ENCODE results near the gene NLGN1. TPM values are rescaled to one million over a fixed set of nuclear protein-coding genes. Genes with fewer than 3 reads are reported as not detected.

The NLGN1 gene
- total and polyA plus RNA-seq, 4 experiments from 2014 or later, result not detected

- Histone ChIP-seq H3K4me1 (ENCODE audit: insufficient read depth, low read length) (no peaks in the 10 kb centered on the region), H3K27ac (ENCODE audit: low read depth, low read length) (no peak overlapping the region), H3K4me3 (ENCODE audit: low read length in 2 of 2) (no peak overlapping the region), H3K27me3 (ENCODE audit: insufficient read depth, low read length) (no peaks in the 10 kb centered on the region), H3K36me3 (ENCODE audit: insufficient read depth, low read length) (no peaks in the 10 kb centered on the region), H3K9me3 (ENCODE audit: control insufficient read depth in 1 of 2, low read length in 2 of 2) (no peaks in the 10 kb centered on the region)
- intact Hi-C loops (cut with micrococcal nuclease), result no loop called here
- H3K9me3 Mint-ChIP-seq, result peaks cover 0 to 6% (median under 1%) of the 10 kb centered on the region in 8 donors
- H3K4me3 Mint-ChIP-seq, result no peak overlapping the region
- H3K27ac Mint-ChIP-seq, result no peak overlapping the region
- no peaks in the 10 kb centered on the region for H3K36me3 Mint-ChIP-seq
- ChIA-PET POLR2A (ENCODE audit: partially characterized antibody) (no interaction called here), CTCF (ENCODE audit: partially characterized antibody) (no interaction called here)
- no peaks in the 10 kb centered on the region for H3K4me1 Mint-ChIP-seq
- no peak for DNase-seq
- no peaks in the 10 kb centered on the region for H3K27me3 Mint-ChIP-seq
Measured at GRCh38 chr3:173890091-173890490, 492.5 kb downstream of the NLGN1 start.

- no peak for DNase-seq
- no peak overlapping the region for H3K27ac ChIP-seq (ENCODE audit: low read depth, low read length)
- H3K4me3 ChIP-seq (ENCODE audit: low read length in 2 of 2), result no peak overlapping the region
- H3K27me3 ChIP-seq (ENCODE audit: insufficient read depth, low read length), result no peaks in the 10 kb centered on the region
- intact Hi-C loops (cut with micrococcal nuclease), result no loop called here
- Mint-ChIP-seq H3K27ac (no peak overlapping the region), H3K4me3 (no peak overlapping the region), H3K4me1 (no peaks in the 10 kb centered on the region), H3K27me3 (no peaks in the 10 kb centered on the region), H3K36me3 (no peaks in the 10 kb centered on the region), H3K9me3 (peaks cover 0 to 12% (median 2%) of the 10 kb centered on the region in 8 donors)
- CTCF ChIA-PET (ENCODE audit: partially characterized antibody), result no interaction called here
- no peaks in the 10 kb centered on the region for H3K36me3 ChIP-seq (ENCODE audit: insufficient read depth, low read length)
- H3K9me3 ChIP-seq (ENCODE audit: control insufficient read depth in 1 of 2, low read length in 2 of 2), result no peaks in the 10 kb centered on the region
- H3K4me1 ChIP-seq (ENCODE audit: insufficient read depth, low read length), result no peaks in the 10 kb centered on the region
- POLR2A ChIA-PET (ENCODE audit: partially characterized antibody), result no interaction called here
Measured at GRCh38 chr3:173891272-173892100, 493.9 kb downstream of the NLGN1 start.

GRCh38 chr3:173892547-173892946, 495.0 kb downstream of the NLGN1 start:
- peaks cover 0 to 16% (median 3%) of the 10 kb centered on the region in 8 donors for H3K9me3 Mint-ChIP-seq
- Histone ChIP-seq H3K36me3 (ENCODE audit: insufficient read depth, low read length) (no peaks in the 10 kb centered on the region), H3K9me3 (ENCODE audit: control insufficient read depth in 1 of 2, low read length in 2 of 2) (no peaks in the 10 kb centered on the region), H3K27me3 (ENCODE audit: insufficient read depth, low read length) (no peaks in the 10 kb centered on the region), H3K27ac (ENCODE audit: low read depth, low read length) (no peak overlapping the region), H3K4me1 (ENCODE audit: insufficient read depth, low read length) (no peaks in the 10 kb centered on the region), H3K4me3 (ENCODE audit: low read length in 2 of 2) (no peak overlapping the region)
- H3K27ac Mint-ChIP-seq, result no peak overlapping the region
- no peaks in the 10 kb centered on the region for H3K4me1 Mint-ChIP-seq
- no peaks in the 10 kb centered on the region for H3K27me3 Mint-ChIP-seq
- H3K36me3 Mint-ChIP-seq, result no peaks in the 10 kb centered on the region
- ChIA-PET CTCF (ENCODE audit: partially characterized antibody) (no interaction called here), POLR2A (ENCODE audit: partially characterized antibody) (no interaction called here)
- H3K4me3 Mint-ChIP-seq, result no peak overlapping the region
- no peak for DNase-seq
- intact Hi-C loops (cut with micrococcal nuclease), result no loop called here

- DNase-seq, result no peak
- Mint-ChIP-seq H3K4me3 (no peak overlapping the region), H3K27ac (no peak overlapping the region), H3K27me3 (no peaks in the 10 kb centered on the region), H3K4me1 (no peaks in the 10 kb centered on the region), H3K36me3 (no peaks in the 10 kb centered on the region), H3K9me3 (peaks cover 0 to 16% (median 3%) of the 10 kb centered on the region in 8 donors)
- Histone ChIP-seq H3K27ac (ENCODE audit: low read depth, low read length) (no peak overlapping the region), H3K27me3 (ENCODE audit: insufficient read depth, low read length) (no peaks in the 10 kb centered on the region), H3K36me3 (ENCODE audit: insufficient read depth, low read length) (no peaks in the 10 kb centered on the region), H3K9me3 (ENCODE audit: control insufficient read depth in 1 of 2, low read length in 2 of 2) (no peaks in the 10 kb centered on the region), H3K4me3 (ENCODE audit: low read length in 2 of 2) (no peak overlapping the region), H3K4me1 (ENCODE audit: insufficient read depth, low read length) (no peaks in the 10 kb centered on the region)
- intact Hi-C loops (cut with micrococcal nuclease), result no loop called here
- ChIA-PET CTCF (ENCODE audit: partially characterized antibody) (no interaction called here), POLR2A (ENCODE audit: partially characterized antibody) (no interaction called here)
Measured at GRCh38 chr3:173893066-173893465, 495.5 kb downstream of the NLGN1 start.

GRCh38 chr3:173893835-173894234, 496.3 kb downstream of the NLGN1 start:
- no peaks in the 10 kb centered on the region for H3K36me3 Mint-ChIP-seq
- peaks cover 0 to 16% (median 3%) of the 10 kb centered on the region in 8 donors for H3K9me3 Mint-ChIP-seq
- H3K4me3 Mint-ChIP-seq, result no peak overlapping the region
- DNase-seq, result no peak
- Histone ChIP-seq H3K9me3 (ENCODE audit: control insufficient read depth in 1 of 2, low read length in 2 of 2) (no peaks in the 10 kb centered on the region), H3K4me3 (ENCODE audit: low read length in 2 of 2) (no peak overlapping the region), H3K27me3 (ENCODE audit: insufficient read depth, low read length) (no peaks in the 10 kb centered on the region), H3K4me1 (ENCODE audit: insufficient read depth, low read length) (no peaks in the 10 kb centered on the region), H3K36me3 (ENCODE audit: insufficient read depth, low read length) (no peaks in the 10 kb centered on the region), H3K27ac (ENCODE audit: low read depth, low read length) (no peak overlapping the region)
- intact Hi-C loops (cut with micrococcal nuclease), result no loop called here
- no peak overlapping the region for H3K27ac Mint-ChIP-seq
- no peaks in the 10 kb centered on the region for H3K27me3 Mint-ChIP-seq
- POLR2A ChIA-PET (ENCODE audit: partially characterized antibody), result no interaction called here
- CTCF ChIA-PET (ENCODE audit: partially characterized antibody), result no interaction called here
- H3K4me1 Mint-ChIP-seq, result no peaks in the 10 kb centered on the region

GRCh38 chr3:173897631-173898030, 500.1 kb downstream of the NLGN1 start:
- H3K36me3 Mint-ChIP-seq, result no peaks in the 10 kb centered on the region
- ChIA-PET POLR2A (ENCODE audit: partially characterized antibody) (no interaction called here), CTCF (ENCODE audit: partially characterized antibody) (no interaction called here)
- Histone ChIP-seq H3K27ac (ENCODE audit: low read depth, low read length) (no peak overlapping the region), H3K36me3 (ENCODE audit: insufficient read depth, low read length) (no peaks in the 10 kb centered on the region), H3K27me3 (ENCODE audit: insufficient read depth, low read length) (no peaks in the 10 kb centered on the region), H3K9me3 (ENCODE audit: control insufficient read depth in 1 of 2, low read length in 2 of 2) (no peaks in the 10 kb centered on the region), H3K4me1 (ENCODE audit: insufficient read depth, low read length) (no peaks in the 10 kb centered on the region), H3K4me3 (ENCODE audit: low read length in 2 of 2) (no peak overlapping the region)
- H3K27ac Mint-ChIP-seq, result no peak overlapping the region
- H3K4me1 Mint-ChIP-seq, result no peaks in the 10 kb centered on the region
- no peak for DNase-seq
- H3K4me3 Mint-ChIP-seq, result no peak overlapping the region
- peaks cover 0 to 12% (median 2%) of the 10 kb centered on the region in 8 donors for H3K9me3 Mint-ChIP-seq
- no peaks in the 10 kb centered on the region for H3K27me3 Mint-ChIP-seq
- intact Hi-C loops (cut with micrococcal nuclease), result no loop called here

- Histone ChIP-seq H3K36me3 (ENCODE audit: insufficient read depth, low read length) (no peaks in the 10 kb centered on the region), H3K4me3 (ENCODE audit: low read length in 2 of 2) (no peak overlapping the region), H3K27ac (ENCODE audit: low read depth, low read length) (no peak overlapping the region), H3K27me3 (ENCODE audit: insufficient read depth, low read length) (no peaks in the 10 kb centered on the region), H3K4me1 (ENCODE audit: insufficient read depth, low read length) (no peaks in the 10 kb centered on the region), H3K9me3 (ENCODE audit: control insufficient read depth in 1 of 2, low read length in 2 of 2) (no peaks in the 10 kb centered on the region)
- no peak overlapping the region for H3K27ac Mint-ChIP-seq
- intact Hi-C loops (cut with micrococcal nuclease), result no loop called here
- H3K27me3 Mint-ChIP-seq, result no peaks in the 10 kb centered on the region
- H3K9me3 Mint-ChIP-seq, result peaks cover 0 to 9% (median 5%) of the 10 kb centered on the region in 8 donors
- CTCF ChIA-PET (ENCODE audit: partially characterized antibody), result no interaction called here
- no peak for DNase-seq
- H3K36me3 Mint-ChIP-seq, result no peaks in the 10 kb centered on the region
- POLR2A ChIA-PET (ENCODE audit: partially characterized antibody), result no interaction called here
- H3K4me1 Mint-ChIP-seq, result no peaks in the 10 kb centered on the region
- no peak overlapping the region for H3K4me3 Mint-ChIP-seq
Measured at GRCh38 chr3:173901649-173902048, 504.1 kb downstream of the NLGN1 start.
